ENCODE data around the gene ELF1. TPM values are rescaled to one million over a fixed set of nuclear protein-coding genes. Genes with fewer than 3 reads are reported as not detected.
A peak's percentile ranks its signal among the peaks of the same experiment; 100 is the strongest.

Gene ELF1
- total and polyA plus RNA-seq, 7 donors, result 7.3 to 28.6 (median 22.4) TPM

- Histone ChIP-seq H3K36me3 (ENCODE audit: insufficient read depth in 1 of 2, low read depth in 1 of 2) (peaks cover 5 to 100% of the 10 kb centered on the region in 2 donors), H3K27ac (no peak overlapping the region), H3K9me3 (no peaks in the 10 kb centered on the region), H3K27me3 (ENCODE audit: insufficient read depth in 3 of 3, low read length in 2 of 3) (no peaks in the 10 kb centered on the region), H3K4me3 (no peak overlapping the region), H3K4me1 (no peaks in the 10 kb centered on the region)
- intact Hi-C loops (cut with DNase I), result no loop called here
- TF ChIP-seq CTCF (IDR thresholded peaks at IDR 0.05), result no peak
- DNase-seq, result no peak
- ATAC-seq, result no peak
Observed at GRCh38 chr13:40943073-40943472, 76.0 kb downstream of the ELF1 start.

GRCh38 chr13:40941581-40941980 lies 77.5 kb downstream of the ELF1 start:
- intact Hi-C loops (cut with DNase I), result no loop called here
- H3K27me3 ChIP-seq (ENCODE audit: insufficient read depth in 3 of 3, low read length in 2 of 3), result no peaks in the 10 kb centered on the region
- no peak overlapping the region for H3K27ac ChIP-seq
- peaks cover 5 to 90% of the 10 kb centered on the region in 2 donors for H3K36me3 ChIP-seq (ENCODE audit: insufficient read depth in 1 of 2, low read depth in 1 of 2)
- TF ChIP-seq CTCF (IDR thresholded peaks at IDR 0.05), result no peak
- H3K4me1 ChIP-seq, result no peaks in the 10 kb centered on the region
- 67 to 90% (median 76%) methylated on average over 5 of the region's 5 CpGs for WGBS, 3 donors
- DNase-seq (no peak), ATAC-seq (no peak)
- no peak overlapping the region for H3K4me3 ChIP-seq
- no peaks in the 10 kb centered on the region for H3K9me3 ChIP-seq

DNA sequence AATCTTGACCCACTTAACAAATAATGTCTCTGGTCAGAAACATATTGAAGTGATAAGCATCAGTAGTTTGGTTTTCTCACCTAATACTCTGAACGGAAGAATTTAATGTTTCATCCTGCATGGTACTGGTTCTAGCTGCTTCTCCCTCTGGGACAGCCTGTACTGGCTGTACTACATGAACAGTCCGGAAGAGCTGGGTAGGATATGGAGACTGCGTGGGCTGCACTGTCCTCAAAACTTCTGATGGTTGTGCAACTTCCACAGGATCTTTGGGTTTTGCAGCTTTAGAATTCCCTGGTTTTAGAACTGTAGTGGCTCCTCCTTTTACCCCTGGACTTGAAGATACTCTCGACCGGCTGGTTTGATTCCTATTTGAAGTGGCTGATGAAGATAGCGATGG lies 78.3 kb downstream of the ELF1 start:
- DNase-seq, result no peak
- no peaks in the 10 kb centered on the region for H3K9me3 ChIP-seq

GRCh38 chr13:40933508-40934204 lies 85.5 kb downstream of the ELF1 start:
- DNase-seq (no peak), ATAC-seq (peak in 1 of 4 donors; percentile 17)
- no peak for TF ChIP-seq CTCF (IDR thresholded peaks at IDR 0.05)
- Histone ChIP-seq H3K4me1 (peaks cover 13% of the 10 kb centered on the region), H3K4me3 (no peak overlapping the region), H3K27me3 (ENCODE audit: insufficient read depth in 3 of 3, low read length in 2 of 3) (no peaks in the 10 kb centered on the region), H3K27ac (no peak overlapping the region), H3K9me3 (no peaks in the 10 kb centered on the region), H3K36me3 (ENCODE audit: insufficient read depth in 1 of 2, low read depth in 1 of 2) (peaks cover 3 to 57% of the 10 kb centered on the region in 2 donors)
- intact Hi-C loops (cut with DNase I), result no loop called here
- WGBS, 3 donors, result 72 to 91% (median 85%) methylated on average over 4 of the region's 4 CpGs

More for the DNA sequence above, 78.3 kb downstream of the ELF1 start:
- peak in 3 of 4 donors; percentile 46 to 53 (median 49) for ATAC-seq
- WGBS, 3 donors, result 88 to 96% (median 91%) methylated on average over 6 of the region's 6 CpGs
- Histone ChIP-seq H3K27me3 (ENCODE audit: insufficient read depth in 3 of 3, low read length in 2 of 3) (no peaks in the 10 kb centered on the region), H3K27ac (no peak overlapping the region), H3K36me3 (ENCODE audit: insufficient read depth in 1 of 2, low read depth in 1 of 2) (peaks cover 5 to 82% of the 10 kb centered on the region in 2 donors), H3K4me3 (no peak overlapping the region), H3K4me1 (no peaks in the 10 kb centered on the region)
- intact Hi-C loops (cut with DNase I), result no loop called here
- TF ChIP-seq CTCF (IDR thresholded peaks at IDR 0.05), result no peak

DNA sequence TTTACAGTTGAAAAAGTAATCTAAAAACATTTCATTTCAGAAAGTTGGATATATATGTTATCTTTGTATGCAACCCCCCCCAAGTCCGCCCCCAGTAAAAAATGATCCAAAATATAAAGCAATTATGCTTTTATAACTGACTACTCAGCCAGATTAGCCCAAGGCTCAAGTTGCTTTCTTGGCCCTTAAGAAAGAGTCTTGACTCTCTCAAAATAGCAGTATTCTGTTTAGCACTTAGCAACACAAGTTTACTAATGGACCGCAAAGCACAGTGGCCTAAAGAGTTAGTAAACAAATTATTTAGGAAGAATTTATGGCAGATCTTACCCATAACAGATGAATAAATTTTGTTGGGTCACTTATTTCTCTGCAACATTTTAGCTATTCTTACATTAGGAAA lies 86.9 kb downstream of the ELF1 start:
- peaks cover 13% of the 10 kb centered on the region for H3K4me1 ChIP-seq
- no peak overlapping the region for H3K4me3 ChIP-seq
- DNase-seq, result no peak
- 52 to 74% (median 58%) methylated on average over 2 of the region's 2 CpGs for WGBS, 3 donors
- no peaks in the 10 kb centered on the region for H3K27me3 ChIP-seq (ENCODE audit: insufficient read depth in 3 of 3, low read length in 2 of 3)
- H3K36me3 ChIP-seq (ENCODE audit: insufficient read depth in 1 of 2, low read depth in 1 of 2), result peaks cover 3 to 49% of the 10 kb centered on the region in 2 donors
- no peaks in the 10 kb centered on the region for H3K9me3 ChIP-seq
- TF ChIP-seq CTCF (IDR thresholded peaks at IDR 0.05), result no peak
- peak in 1 of 4 donors; percentile 59 for ATAC-seq
- intact Hi-C loops (cut with DNase I), result no loop called here
- H3K27ac ChIP-seq, result no peak overlapping the region

All from psoas muscle (tissue), 8 donors.